Gastrocnemius medialis (tissue), 4 donors: ENCODE data around the gene AVEN.

Experiments
- CTCF ChIP-seq, 5 experiments: fragments of 450-650 bp in 3 of 5; fragments of 200-600 bp in 2 of 5; sonication (generic) in 2 of 5; IDR thresholded peaks in 4 of 5; conservative IDR thresholded peaks in 1 of 5; 1 replicate in 4 of 5; 2 replicates in 1 of 5; pipeline ENCODE4 v1.5.1; 2016 to 2019; ENCODE audit warnings: antibody characterized with exemption in 5 of 5, mild to moderate bottlenecking in 3 of 5, moderate library complexity in 3 of 5
- POLR2A ChIP-seq, 2 donors: fragments of 450-650 bp; IDR thresholded peaks; one replicate each; pipeline ENCODE4 v1.6.1; 2017; ENCODE audit warnings: antibody characterized with exemption in 2 of 2, mild to moderate bottlenecking in 2 of 2, moderate library complexity in 2 of 2

- TF ChIP-seq POLR2A (IDR thresholded peaks at IDR 0.05) (no peak), CTCF (IDR thresholded peaks at IDR 0.05 in 4 of 5, conservative IDR thresholded peaks at IDR 0.05 in 1 of 5) (no peak)
These were observed 29.3 kb downstream of the AVEN start for GRCh38 chr15:34009656-34010055.
